ENCODE data around the gene KCNIP3.

Gene KCNIP3

DNA sequence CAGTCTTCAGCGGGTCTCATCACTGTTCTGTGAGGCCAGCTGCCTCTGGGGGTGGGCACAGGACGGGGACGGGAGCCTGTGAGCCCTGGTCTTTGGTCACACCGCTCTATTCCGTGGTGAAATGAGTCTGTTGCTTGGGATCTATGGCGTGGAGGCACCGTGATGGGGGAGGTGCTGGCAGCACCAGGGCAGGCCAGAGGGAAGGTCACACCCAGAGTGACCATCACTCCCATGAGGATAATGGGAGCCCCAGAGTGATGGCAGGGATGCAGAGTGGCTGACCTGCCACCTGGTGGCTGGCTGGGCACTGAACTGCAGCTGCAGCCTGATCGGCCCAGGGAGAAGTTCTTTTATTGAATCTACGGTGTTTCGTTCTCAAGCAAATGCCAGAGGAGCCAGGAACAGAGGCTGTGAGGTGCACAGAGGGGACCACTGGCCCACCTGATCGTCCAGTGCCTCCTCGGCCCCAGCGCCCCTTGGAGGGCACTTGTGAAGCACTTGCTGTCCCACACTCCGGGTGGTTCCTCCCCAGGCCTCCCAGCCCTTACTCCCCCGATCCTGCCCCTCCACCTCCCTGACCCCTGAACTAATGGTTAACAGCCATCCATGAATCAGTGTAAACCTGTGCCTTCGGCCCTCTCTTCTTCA lies 17.9 kb downstream of the KCNIP3 start:
- FAIRE-seq: no peak

DNA sequence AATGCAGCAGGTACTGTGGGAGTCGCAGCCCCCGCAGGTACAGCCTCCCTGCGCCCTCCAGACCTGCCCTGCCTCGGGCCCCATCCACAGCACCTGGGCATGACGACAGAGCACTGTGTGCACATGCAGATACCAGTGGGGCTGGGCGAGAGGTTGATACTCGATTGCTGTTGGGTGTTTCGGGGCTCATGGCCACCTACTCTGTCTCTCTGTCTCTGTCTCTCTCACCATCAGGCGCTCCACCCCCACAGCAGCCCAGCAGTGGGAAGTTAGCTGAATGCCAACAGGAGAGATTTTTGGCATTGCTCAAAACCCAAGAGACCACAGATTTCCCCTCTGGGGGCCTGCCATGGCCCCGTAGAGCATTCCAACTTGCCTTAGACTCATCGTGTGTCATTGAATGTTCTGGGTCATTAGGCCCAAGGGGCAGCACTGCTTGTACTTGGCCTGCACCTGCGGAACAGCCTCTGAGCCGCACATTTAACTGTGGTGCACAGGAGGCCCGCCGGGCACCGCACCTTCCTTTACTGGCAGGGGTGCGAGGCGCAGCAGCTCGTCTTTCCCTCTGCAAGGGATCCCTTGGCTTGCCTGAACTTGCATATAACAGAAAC lies 18.8 kb downstream of the KCNIP3 start:
- no peak for FAIRE-seq

DNA sequence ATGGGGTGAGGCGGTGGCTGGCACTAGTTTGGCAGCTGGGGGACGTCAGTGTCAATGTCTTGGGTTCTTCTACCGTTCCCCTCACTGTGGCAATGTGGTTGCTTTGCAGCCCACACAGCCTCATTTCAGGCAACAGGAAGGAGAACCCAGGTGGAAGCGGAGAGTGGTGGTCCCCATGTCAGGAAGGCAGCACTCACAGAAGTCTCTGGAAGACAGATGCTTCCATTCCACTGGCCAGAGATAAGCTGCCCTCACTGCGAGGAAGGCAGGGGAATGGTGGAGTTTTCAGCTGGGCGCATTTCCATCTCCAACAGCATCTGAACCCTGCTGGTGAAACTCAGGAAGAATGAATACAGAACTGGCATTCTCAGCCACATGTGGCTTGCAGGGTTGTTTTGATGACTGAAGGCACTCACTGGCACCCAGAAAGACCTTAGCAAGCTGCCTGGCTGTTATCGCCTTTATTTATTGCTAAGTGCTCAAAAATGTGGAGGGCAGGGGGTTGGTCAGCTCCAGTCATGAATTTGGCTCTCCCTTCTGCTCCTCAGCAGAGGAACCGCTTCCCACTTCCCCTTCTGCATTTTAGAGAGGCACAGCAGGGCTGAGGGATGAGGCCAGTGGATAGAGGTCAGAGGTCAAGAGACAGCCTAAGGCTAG lies 19.4 kb downstream of the KCNIP3 start:
- FAIRE-seq: no peak

DNA sequence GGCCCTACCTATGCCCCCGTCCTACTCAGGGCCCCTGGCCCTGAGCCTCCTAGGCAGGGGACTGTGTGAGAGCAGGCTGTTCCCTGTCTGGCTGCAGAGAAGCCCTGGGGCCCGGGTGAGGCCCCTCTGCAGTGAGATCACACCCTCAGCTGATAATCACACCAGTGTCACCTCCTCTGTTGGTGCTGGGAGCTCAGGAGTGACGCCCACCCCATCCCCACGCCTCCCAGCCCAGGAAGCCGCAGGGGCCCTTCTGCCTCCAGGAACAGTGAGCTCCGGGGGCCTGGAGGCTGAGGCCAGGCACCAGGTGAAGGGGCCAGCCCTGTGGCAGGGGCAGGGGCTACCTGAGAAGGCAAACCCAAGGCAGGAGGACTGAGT lies 20.0 kb downstream of the KCNIP3 start:
- no peak for FAIRE-seq

DNA sequence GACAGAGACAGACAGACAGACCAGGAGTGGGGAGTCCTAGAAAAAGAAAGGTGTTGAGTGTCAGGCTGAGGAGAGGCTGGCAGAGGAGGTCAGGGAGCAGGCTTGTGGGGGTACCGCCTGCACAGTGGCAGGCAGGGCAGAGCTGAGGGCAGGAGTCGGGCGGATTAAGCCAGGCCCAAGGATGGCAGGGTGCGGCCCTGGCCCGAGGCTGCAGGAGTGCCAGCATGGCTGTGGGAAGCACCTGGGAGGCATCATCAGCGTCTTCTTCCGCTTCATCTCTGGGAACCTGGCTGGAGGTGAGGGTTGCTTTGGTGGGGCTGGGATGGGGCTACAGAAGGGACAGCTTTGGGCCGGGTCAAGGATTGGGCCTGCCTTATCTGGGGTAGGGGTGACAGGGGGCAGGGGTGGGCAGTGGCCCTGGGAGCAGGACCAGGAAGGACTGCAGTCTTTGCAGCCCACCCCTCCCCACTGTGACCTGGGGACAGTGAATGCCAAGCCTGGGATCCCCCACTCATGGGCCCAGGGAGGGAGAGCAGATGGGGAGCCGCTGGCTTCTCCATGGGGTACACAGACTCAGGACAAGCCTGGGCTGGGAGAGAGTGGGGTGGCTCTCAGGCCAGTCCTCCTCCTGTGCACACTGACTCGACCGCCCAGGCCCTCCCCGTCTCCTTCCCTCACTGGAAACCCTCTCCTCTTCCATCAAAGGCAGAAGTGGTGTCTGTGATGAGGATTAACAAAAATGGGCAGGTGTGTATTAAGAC lies 20.7 kb downstream of the KCNIP3 start:
- no peak for FAIRE-seq

DNA sequence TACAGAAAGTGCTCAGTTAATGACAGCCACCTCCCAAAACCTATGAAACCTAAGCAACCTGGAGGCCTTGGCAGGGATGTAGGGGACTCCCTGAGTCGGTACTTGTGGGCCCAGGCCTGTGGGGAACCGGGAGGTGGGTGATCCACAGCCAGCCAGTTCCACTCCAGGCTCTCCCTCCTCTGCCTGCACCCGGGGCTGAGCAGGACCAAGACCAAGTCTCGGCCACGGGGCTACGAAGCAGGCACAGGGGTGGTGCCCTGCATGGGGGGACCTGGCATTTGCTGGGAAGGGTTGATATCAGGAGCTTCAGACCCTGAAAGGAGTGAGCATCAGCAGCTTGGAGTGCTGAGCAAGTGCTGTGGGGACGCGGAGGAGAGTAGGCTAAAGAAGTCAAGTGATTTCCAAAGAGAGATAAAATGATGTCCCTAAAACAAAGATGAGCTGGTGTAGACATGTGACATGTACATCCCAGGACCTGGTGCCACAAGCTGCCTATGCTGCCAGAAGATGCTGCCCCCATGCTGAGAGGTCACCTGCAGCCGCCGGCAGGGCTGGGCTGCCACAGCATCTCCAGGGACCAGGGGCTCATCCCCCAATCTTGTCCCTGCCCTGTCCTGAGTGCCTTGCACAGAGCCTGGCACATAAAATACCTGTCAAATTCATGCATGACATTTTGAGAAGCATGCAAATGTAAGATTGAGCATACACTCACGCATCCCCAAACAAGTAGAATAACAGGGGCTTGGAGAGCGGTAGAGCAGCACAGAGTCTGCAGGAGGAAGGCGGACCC lies 21.5 kb downstream of the KCNIP3 start:
- no peak for FAIRE-seq

DNA sequence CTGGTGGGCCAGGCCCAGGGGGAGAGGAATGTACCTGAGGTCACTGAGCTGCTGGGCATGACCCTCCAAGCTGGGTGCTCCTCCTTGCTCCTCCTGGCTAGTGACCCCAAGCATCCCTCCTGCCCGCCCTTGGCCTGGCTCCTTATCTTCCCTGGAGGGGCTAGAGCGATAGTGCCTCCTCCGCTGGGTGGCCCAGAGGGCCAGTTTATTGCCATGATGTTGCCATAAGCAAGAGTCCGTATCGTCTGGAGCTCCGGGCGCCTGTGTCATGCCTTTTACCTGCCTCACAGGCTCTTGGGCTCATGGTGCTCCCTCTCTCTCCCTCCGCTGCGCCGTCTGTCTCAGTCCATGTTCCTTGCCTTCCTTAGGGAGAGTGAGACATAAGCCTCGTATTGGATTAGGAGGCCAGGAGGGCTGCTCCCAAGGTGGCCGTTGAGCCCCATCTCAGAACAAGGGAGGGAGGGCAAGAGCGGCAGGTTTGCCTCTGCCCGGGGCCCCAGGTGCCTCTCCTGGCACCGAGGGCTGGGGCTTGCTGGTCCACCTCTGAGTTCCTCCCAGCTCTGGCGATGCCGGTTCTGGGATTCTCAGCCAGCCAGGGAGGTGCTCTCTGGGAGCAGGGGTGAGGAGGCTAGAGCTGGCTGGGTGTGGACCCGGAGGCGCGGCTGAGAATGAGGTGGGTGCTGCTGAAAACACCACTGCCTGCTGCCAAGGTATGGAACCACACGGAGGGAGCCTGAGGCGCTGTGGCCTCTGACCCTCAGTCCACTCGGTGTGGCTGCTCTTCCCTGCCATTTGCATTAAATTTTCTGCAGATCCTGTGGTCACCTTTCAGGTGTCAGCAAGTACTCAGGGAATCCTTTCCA lies 22.6 kb downstream of the KCNIP3 start:
- FAIRE-seq: no peak

DNA sequence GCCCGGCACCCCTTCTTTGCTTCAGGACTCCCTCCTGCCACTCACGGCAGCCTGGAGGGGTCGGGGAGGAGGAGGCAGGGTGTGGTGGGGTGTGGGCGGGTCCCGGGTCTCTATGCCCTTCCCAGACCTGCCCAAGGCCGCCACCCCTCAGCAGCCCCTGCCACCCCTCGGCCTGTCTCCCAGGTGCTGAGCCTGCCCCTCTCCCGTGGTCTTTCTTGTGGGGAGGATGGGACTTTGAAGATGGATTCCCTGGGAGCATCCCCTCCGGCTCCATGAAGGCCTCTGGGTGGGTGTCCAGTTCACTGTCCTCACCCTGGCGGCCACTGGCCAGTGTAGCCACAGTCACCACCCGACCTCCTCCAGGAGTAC lies 23.2 kb downstream of the KCNIP3 start:
- no peak for FAIRE-seq

DNA sequence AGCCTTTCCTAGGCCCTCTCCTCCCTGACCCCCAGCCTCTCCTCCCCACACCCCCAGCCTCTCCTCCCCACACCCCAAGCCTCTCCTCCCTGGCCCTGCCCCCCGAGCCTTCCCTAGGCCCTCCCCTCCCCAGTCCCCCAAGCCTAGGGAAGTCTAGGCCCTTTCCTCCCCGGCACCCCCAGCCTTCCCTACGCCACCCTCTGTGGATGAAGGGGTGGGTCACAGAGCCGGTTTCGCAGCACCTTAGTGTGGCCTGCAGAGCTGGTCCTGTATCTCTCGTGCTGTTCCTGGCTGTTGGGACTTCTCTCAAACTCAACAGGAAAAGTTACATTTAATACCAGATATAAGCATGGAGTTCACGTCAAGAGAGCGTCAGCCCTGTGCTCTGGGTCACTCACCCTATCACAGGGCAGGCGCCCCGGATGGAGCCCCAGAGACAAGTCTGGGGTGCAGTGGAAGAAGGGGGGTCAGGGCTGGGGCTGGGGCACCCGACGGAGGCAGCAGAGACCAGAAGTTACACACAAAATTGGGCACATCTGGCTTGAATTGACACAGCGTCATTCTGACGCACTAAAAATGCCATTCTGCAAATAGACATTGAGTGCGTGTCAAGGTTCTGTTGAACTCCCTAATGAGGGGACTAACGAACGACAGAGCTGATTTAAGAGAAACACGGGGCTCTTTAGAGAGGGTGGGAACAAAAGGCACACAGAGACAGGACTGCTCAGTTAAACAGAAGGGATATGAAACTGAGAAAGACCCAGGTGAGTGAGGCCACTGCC lies 24.0 kb downstream of the KCNIP3 start:
- FAIRE-seq: no peak

DNA sequence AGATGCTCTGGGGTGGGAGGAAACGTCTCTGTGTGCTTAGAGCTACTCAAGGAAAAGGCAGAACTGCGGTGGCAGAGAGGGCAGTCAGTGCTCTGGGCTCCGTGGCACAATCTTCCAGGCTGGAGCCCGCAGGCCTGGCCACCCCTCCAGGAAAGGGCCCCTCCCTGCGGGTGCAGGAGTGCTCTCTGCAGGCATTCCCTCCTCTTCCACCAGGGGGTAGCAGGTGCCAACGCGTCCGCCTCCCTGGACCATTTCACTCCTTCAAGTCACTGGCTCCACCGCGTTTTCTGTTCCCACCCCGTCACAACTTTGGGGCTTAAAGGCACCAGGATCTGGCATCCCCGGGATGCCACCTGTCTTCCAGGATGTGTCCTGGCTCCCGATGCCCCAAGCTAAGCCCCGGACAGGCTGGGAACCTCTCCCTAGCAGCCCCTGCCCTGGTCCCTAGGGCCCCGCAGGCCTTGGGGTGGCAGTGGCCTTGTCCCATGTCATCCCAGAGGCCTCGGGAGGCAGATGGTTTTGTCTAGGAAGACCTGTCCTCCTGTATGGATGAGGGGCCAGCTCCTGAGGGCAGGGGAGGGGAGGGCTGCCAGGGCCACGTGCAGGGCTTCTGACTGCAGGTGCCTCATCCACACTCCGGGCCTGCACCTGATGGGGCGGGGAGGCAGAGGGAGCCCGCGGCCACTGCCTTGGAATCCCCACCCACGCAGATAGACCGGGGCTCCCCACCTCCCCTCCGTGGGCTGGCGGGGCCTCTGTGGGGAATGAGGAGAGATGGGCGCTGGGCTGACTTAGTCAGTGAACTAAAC lies 26.4 kb downstream of the KCNIP3 start:
- no peak for FAIRE-seq

DNA sequence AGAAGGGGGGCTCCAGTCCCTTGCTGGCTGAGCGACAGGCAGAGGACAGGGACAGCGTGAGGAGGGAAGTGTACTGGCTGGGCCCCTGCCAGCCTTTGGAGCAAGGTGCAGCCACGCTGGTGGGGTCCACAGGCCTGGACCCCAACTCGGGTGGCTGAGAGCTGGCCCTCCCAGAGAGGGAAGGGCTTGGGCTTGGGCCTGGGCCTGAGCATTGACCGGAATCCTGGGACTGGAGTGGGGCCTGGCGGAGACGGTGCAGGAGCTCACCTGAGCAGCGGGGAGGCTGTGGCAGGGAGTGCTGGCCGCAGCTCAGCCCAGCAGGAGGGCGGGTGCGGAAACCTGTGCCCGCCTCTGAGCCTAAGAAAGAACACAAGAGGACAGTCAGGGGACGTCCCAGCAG lies 27.9 kb downstream of the KCNIP3 start:
- FAIRE-seq: no peak

DNA sequence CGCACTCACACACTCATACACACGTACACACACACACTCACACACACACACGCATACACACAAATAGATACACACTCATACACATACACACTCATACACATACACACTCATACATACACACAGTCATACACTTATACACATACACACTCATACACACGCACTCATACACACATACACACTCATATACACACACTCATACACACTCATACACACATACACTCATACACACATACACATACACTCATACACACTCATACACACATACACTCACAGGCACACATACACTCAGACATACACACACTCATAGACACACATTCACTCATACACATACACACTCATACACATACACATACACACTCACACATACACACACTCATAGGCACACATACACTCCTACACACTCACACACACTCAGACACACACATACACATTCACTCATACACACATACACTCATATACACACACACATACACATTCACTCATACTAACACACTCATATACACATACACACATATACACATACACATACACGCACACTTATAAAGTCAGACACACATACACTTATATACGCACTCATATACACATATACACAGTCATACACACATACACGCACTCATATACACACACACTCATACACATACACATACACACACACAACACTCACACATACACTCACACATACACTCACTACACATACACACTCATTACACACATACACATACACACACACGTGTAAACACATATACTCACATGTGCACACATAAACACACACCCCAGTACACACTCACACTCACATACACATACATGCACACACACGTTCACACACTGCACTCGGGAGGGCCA lies 28.7 kb downstream of the KCNIP3 start:
- no peak for FAIRE-seq

DNA sequence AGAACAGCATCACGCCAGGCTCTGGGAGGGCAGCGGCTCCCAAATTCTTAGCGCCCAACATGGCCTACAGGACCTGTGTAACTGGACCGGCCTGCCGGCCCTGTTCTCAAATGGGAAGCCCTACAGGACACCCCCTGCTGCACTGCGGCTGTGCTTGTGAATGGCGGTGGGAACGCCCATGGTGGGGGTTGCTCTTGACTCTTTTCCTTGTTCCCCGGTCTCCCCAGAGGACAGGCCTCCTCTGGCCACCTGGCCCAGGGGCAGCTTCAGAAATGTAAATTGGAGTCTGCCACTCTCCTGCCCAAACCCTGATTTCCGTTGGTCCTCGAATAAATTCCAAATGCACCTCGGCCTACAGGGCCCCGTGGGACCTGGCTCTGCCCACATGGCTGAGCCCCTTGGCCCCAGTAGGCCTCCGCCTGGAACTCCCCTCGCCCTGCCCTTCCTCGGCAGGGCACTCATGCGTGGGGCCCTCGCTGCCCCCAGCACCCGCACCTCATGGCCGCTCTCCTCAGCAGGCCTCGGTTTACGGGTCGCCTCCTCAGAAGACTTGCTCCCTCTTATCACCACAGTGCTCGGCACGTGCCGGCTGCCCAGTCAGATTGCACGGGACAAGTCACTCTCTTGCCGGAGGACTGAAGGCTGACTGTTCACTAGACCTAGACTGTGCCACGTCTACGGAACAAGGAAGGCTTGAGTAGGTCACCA lies 29.4 kb downstream of the KCNIP3 start:
- FAIRE-seq: no peak

DNA sequence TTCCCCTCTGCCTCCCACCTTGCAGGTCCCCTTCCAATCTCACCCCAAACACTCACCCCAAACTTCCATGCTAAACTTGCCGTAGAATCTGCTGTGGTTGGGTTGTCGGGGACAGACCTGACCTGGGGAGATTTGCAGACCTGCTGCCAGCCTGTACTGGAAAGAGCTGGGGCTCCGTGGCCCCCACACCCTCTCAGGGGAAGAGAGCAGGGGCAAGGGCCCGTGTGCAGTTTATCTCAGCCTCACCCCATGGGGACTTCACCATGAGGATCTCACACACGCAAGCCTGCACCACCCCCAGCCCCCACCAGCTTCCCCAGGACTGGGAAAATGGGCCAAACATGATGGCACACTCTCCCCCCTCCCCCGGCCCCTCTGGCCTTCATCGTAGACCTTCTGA lies 30.7 kb downstream of the KCNIP3 start:
- no peak for FAIRE-seq

DNA sequence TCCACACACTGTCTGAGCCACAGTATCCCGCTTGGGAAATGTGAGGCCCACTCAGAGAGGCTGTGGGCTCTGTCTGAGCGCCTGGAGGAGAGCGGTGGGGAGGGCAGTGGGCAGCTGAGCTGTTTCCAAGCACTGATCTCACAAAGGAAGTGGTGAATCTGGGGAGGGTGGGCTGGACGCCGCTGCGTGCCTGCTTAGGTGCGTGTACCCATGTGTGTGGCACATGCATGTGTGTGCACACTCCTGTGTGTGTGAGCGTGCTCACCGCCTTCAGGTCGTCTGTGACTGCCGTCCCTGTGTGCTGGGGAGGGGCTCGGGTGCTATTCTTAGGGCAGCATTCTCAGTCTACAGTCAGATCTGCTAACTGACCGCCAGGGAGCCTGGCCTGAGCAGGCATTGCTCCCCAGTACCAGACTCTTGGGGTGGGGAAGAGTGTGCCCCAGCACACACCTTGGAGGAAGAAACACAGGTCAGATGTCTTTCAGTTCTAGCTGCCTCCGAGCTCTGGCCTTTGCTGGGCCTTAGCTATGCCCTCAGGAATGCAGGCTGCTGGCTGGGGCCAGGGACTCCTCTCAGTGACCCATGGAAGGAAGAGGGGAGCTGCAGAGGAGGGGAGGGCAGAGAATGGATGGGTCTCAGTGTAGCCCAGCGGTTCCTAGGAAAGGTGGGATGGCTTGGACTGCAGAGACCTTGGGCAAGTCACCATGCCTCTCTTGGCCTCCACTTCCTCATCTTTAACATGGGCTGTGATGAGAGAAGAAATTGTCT lies 31.4 kb downstream of the KCNIP3 start:
- no peak for FAIRE-seq

DNA sequence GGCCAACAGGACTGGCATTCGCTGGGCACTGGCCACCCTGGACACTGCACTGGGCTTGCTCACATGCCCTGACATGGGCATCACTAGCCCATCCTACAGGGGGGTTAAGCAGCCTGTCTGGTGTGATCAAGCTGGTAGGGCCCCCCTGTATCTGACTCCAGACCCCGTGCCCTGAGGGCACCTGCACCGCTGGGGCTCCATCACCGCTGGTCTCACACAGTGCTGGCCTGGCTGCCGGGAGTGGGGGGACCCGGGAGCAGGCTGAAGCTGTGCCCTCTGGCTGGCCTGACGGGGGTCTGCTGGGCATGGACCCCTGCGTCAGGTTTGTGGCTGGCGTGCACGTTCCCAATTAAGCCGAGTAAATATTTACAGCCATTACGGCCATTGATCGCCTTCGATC lies 32.3 kb downstream of the KCNIP3 start:
- FAIRE-seq: no peak

DNA sequence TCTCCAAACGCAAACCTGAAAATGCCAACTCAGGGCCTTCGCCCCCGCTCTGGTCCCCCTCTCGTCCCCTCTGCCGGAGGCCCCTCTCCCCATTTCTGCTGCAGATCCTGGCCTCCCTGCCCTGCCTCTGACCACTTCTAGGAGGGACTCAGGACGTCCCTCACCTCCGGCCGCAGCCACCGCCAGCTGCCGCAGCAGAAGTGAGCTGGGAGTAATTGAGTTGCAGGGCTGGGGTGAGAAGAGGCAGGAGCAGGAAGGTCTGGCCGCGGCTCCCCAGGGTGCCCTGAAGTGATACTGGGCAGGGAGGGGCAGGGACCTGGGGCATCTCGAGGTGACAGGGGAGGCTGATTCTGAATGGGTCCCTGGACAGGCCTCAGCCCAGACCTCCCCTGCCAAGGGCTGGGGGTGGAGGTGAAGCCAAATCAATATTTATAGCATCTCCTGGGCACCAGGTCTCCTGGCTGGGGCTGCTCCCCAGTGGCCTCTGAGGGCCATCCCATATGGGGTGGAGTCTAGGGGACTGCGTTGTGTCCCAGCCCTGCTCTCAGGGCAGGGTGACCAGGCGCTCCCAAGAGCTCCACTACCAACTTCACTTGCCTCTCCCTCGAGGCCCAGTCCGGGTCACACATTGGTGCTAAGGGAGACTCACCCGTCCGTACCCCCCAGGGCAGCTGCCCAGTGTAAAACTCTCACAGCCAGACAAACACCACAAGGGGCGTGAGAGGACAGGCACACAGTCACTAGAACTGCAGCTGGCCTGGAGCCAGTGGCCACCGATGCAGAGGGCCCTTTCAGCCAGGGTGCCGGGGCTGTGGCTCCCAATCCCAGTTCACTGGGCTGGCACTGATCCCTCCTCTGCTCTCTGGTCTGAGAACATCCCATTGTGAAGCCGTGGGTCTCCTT lies 33.0 kb downstream of the KCNIP3 start:
- no peak for FAIRE-seq

Data from G401.6 (cell line).